Tongue (tissue), 2 donors: Measurements from ENCODE around the gene CCDC88C. TPM values are rescaled to one million over a fixed set of nuclear protein-coding genes. Genes with fewer than 3 reads are reported as not detected.

ENCODE experiments used
- DNase-seq: peaks from one replicate; pipeline ENCODE4 v3.0.0-alpha.2; 2015
- total RNA-seq: library from RNA; depleted of rRNA; stranded (reverse); fragments of >200 nt; gene quantifications from one replicate; pipeline ENCODE4 v1.2.3, GENCODE V29; 2014

The CCDC88C gene
- total RNA-seq, 1 donor from 2014 or later: 29.8 TPM

GRCh38 chr14:91327250-91327595 lies 90.4 kb downstream of the CCDC88C start:
- DNase-seq: peak; percentile 42

GRCh38 chr14:91326514-91327249 lies 90.9 kb downstream of the CCDC88C start:
- DNase-seq: no peak

- no peak for DNase-seq
Measured at GRCh38 chr14:91324606-91325575, 92.7 kb downstream of the CCDC88C start.

- peak; percentile 93 for DNase-seq
Measured at GRCh38 chr14:91323671-91324605, 93.7 kb downstream of the CCDC88C start.

- no peak for DNase-seq
Measured at GRCh38 chr14:91323031-91323430, 94.6 kb downstream of the CCDC88C start.

GRCh38 chr14:91322623-91323022 lies 95.0 kb downstream of the CCDC88C start:
- DNase-seq: no peak

DNA sequence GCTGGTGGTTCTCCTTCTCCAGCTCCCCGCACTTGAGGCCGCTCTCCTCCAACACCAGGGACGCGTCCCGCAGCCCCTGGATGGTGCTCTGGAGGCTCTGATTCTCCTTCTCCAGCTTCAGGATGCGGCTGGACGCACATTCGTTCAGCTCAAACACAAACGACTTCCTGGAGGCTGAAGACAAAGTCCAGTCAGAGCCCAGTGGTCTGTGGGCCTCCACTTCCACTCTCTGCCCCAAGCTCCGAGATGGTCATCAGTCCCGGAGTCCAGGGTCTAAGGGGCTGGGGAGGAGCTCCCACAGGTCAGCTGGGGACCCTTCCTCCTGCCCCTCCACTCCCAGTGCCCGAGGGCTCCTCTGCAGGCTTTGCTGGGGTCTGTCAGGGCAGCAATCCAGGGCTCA lies 96.5 kb downstream of the CCDC88C start:
- no peak for DNase-seq

- DNase-seq: no peak
Measured at GRCh38 chr14:91320266-91320665, 97.4 kb downstream of the CCDC88C start.

- DNase-seq: no peak
Measured at GRCh38 chr14:91318911-91319310, 98.7 kb downstream of the CCDC88C start.

DNA sequence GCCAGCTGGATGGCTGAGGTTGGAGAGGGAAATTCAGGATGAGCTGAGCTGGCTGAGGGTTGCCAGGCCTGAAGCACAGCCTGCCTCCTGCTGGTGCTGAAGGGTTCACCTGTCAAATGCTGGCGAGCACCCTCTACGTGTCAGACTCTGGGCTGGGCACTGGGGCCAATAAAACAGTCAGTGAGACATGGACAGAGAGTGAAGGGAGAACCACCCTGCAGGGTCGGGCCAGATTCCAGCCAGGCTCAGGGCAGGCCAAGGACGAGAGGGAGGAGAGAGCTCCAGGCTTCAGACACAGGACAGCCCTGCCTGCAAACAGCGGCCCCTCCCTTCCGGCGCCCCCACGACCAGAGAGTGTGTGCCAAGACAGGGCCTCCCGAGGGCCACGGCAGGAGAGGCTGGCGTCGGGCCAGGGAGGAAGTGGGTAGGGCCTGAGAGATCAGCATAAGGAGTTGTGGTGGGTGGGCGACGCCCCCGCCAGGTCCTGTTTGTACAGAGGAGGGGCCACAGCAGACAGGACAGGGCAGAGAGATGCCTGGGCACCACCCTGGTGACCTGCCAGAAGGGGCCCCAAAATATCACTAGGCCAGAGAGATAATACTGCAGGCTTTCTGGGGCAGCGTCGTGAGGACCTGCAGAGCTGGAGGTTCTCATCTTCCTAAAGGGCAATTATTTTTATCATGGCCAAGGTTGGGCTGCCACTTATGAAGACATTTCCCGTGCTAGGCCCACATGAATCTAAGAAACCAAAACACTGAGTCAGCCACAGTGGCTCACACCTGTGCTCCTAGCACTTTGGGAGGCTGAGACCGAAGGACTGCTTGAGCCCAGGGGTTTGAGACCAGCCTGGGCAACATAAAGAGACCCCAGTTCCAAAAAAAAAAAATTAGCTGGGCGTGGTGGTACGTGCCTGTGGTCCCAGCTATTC lies 100.0 kb downstream of the CCDC88C start:
- DNase-seq: peak; percentile 46

DNA sequence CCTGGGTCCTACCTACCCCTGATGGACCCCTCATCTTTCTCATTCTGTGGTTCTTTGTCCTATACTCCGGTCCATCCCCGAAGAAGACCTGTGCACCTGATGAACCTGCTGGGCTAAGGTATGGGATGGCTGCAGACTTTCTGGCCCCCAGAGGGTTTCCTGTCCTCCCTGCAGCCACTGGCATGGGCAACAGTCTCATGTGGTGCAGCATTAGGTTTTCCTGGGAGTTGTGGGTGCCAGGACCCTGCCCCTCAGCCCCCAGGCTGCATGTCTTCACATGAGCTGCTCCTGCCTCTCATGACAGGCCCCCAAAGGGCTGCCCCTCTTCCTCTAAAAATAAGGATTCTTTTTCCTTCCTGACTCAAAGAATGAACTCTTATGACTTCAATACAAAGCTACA lies 100.9 kb downstream of the CCDC88C start:
- DNase-seq: no peak

DNA sequence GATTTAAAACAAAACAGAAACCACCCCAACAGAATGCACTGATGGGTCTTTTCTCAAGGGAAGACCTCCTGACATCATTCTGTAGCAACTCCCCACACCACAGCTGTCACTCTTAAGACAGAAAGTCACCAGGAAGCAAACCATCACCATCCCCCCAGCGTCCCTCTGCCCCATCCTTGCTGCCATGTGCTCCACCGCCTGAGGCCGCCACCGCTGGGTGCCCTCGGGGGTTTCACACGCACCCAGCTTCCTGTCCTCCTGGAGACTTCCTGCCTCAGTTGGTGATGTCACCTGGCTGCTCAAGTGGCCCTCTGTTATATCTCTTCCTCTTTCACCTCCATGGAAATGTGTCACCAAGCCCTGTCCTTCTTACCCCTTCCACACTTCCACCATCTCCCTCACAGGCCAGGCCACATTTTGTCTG lies 101.8 kb downstream of the CCDC88C start:
- no peak for DNase-seq

DNA sequence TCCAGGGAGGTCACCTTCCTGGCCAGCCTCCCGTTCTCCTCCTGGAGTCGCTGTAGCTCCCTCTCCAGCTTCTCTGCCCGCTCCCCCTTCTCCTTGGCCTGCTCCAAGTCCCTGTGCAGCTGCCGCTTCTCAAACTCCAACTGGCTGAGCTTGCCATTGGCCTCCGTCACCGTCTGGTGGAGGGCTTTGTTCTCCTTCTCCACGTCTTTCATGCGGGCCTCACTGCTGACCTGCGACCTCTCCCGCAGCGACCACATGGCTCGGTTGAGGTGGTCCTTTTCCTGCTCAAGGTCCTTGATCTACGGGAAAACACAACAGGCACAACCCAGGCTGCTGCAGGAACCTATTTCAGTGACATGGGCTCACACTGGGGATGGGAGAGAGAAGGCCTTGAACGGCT lies 103.8 kb downstream of the CCDC88C start:
- DNase-seq: no peak

DNA sequence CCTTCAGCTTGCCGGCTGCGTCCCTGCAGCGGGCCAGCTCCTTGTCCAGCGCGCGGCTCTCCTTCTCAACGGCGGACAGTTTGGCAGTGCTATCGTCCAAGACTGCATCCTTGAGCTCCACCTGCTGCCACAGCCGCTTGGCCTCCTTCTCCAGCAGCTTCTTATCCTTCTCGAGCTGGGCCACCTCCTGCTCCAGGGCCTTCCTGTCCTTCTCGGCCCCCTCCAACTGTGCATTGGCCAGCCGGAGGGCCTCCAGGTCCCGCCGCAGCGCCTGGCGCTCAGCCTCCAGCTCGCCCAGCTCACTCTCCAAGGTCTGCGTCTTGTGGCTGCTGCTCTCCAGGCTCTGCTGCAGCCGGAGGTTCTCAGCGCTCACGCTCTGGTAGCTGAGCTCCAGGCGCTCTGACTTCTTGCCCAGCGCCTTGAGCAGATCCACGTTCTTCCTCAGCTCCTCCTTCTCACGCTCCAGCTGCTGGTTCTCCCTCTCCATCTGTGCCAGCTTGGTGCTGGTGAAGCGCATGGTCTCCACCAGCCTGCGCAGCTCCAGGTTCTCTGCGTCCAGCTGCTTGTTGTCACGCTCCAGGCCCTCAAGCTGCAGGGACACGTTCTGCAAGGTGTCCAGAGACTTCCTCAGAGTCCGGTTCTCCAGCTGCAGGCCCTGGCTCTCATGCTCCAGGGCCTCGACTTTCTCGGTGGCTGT lies 104.3 kb downstream of the CCDC88C start:
- DNase-seq: no peak

GRCh38 chr14:91311284-91311662 lies 106.3 kb downstream of the CCDC88C start:
- no peak for DNase-seq

GRCh38 chr14:91310606-91311283 lies 106.9 kb downstream of the CCDC88C start:
- no peak for DNase-seq

DNA sequence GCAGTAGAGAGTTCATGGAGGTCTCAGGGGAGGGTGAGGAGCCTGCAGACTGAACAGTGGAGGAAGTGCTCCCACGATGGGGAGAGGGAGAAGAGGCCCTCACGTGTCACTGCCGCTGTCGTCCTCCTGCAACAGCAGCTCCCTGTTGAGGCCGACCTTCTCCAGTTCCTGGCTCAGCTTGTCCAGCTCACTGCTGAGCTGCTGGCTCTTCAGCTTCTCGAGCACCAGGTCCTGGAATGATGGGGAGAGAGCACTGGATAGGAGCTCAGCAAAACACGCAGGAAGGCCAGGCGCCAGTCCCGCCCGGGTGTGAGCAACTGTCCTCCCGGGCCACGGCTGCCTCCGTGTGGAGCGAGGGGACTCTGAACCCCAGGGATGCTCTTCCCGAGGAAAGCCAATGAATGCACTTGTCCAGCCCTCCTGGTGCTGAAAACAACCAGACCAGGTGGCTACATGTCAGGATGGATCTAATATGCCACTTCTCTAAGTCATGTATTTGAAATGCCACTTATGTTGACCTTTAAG lies 107.8 kb downstream of the CCDC88C start:
- DNase-seq: no peak

- no peak for DNase-seq
Measured at GRCh38 chr14:91308337-91308736, 109.3 kb downstream of the CCDC88C start.

GRCh38 chr14:91307652-91308051 lies 110.0 kb downstream of the CCDC88C start:
- DNase-seq: no peak

GRCh38 chr14:91307046-91307445 lies 110.6 kb downstream of the CCDC88C start:
- DNase-seq: no peak
